K562 (cell line): ENCODE data around the gene PRKAG1. TPM values are rescaled to one million over a fixed set of nuclear protein-coding genes. Genes with fewer than 3 reads are reported as not detected.

Experiments used
- ASH1L ChIP-seq: fragments of 450-650 bp; IDR thresholded peaks from 2 replicates; pipeline ENCODE4 v1.6.1; 2018; ENCODE audit warnings: borderline replicate concordance, mild to moderate bottlenecking, low read depth; ENCODE audit not compliant: partially characterized antibody
- ETV6 ChIP-seq, 3 experiments: fragments of 150-350 bp in 1 of 3; sonication (generic) in 1 of 3; formaldehyde crosslinking in 1 of 3; IDR thresholded peaks; 2 replicates each; pipeline versions ENCODE4 v1.6.1 to v1.8.0; 2014 to 2022; ENCODE audit warnings: borderline replicate concordance in 2 of 3, low read depth in 2 of 3, antibody characterized with exemption in 1 of 3, low read length in 1 of 3, mild to moderate bottlenecking in 1 of 3, missing genetic modification reagents in 1 of 3
- FOXA3 ChIP-seq, 2 experiments: fragments of 450-650 bp in 1 of 2; sonication (generic) in 1 of 2; formaldehyde crosslinking; IDR thresholded peaks in 1 of 2; conservative IDR thresholded peaks in 1 of 2; 2 replicates each; pipeline versions ENCODE4 v1.4.0 to v1.8.0; 2020 to 2022; ENCODE audit warnings: mild to moderate bottlenecking in 2 of 2, missing genetic modification reagents in 1 of 2
- MBD2 ChIP-seq: sonication (generic); IDR thresholded peaks from 2 replicates; pipeline ENCODE4 v1.6.1; 2016; ENCODE audit warnings: low read depth, borderline replicate concordance
- NFYB ChIP-seq: IDR thresholded peaks from 2 replicates; pipeline ENCODE4 v1.6.1; 2011; ENCODE audit warnings: mild to moderate bottlenecking, moderate library complexity; ENCODE audit not compliant: insufficient read length; ENCODE audit errors: extremely low read depth
- PHF20 ChIP-seq: fragments of 450-650 bp; IDR thresholded peaks from 2 replicates; pipeline ENCODE4 v1.6.1; 2018; ENCODE audit not compliant: partially characterized antibody
- TOE1 ChIP-seq, 2 experiments: fragments of 450-650 bp in 1 of 2; sonication (generic) in 1 of 2; formaldehyde crosslinking in 1 of 2; IDR thresholded peaks; 2 replicates each; pipeline versions ENCODE4 v1.7.1 to v1.8.0; 2016 to 2022; ENCODE audit warnings: borderline replicate concordance in 2 of 2, mild to moderate bottlenecking in 2 of 2, antibody characterized with exemption in 1 of 2, inconsistent platforms in 1 of 2, low read depth in 1 of 2, missing genetic modification reagents in 1 of 2, moderate library complexity in 1 of 2
- ZNF408 ChIP-seq: fragments of 250-450 bp; sonication (Bioruptor Pico); IDR thresholded peaks from 2 replicates; pipeline ENCODE4 v1.4.0; 2020; ENCODE audit warnings: low read depth, mild to moderate bottlenecking, moderate library complexity
- ZNF695 ChIP-seq: fragments of 450-650 bp; formaldehyde crosslinking; IDR thresholded peaks from 2 replicates; pipeline ENCODE4 v1.4.0; 2020; ENCODE audit warnings: mild to moderate bottlenecking, moderate library complexity
- ZNF717 ChIP-seq: fragments of 250-450 bp; sonication (Bioruptor Pico); IDR thresholded peaks from 2 replicates; pipeline ENCODE4 v1.5.0; 2021
- polyA plus RNA-seq, 8 experiments: library from polyadenylated mRNA; depleted of rRNA in 4 of 8; stranded (reverse) in 5 of 8; unstranded in 3 of 8; fragments of >200 nt; fragmentation: Nextera tagmentation in 2 of 8; fragmentation: Illumina TruSeq in 1 of 8; extraction: Ambion mirVana in 2 of 8; extraction: Trizol in 1 of 8; gene quantifications; 2 replicates each; pipeline versions ENCODE4 v1.2.1 to v1.2.3, GENCODE V29; 2011 to 2014; ENCODE audit warnings: inconsistent platforms in 1 of 8, missing spikeins in 1 of 8
- total RNA-seq, 7 experiments: library from RNA; depleted of rRNA in 6 of 7; stranded (reverse); fragments of >200 nt in 6 of 7; fragmentation: Illumina TruSeq in 2 of 7; extraction: Trizol in 2 of 7; gene quantifications; 2 replicates each; pipeline versions ENCODE4 v1.2.1 to v1.2.3, GENCODE V29; 2011 to 2021; ENCODE audit warnings: low replicate concordance in 1 of 7
- TF ChIP-seq, protein P1 (sequence below): sonication (generic); formaldehyde crosslinking; IDR thresholded peaks from 2 replicates; pipeline ENCODE4 v1.8.1; 2023; ENCODE audit warnings: mild to moderate bottlenecking, missing genetic modification reagents
- TF ChIP-seq, protein P2 (sequence below): IDR thresholded peaks from 2 replicates; pipeline ENCODE4 v1.6.1; 2012; ENCODE audit warnings: low read depth, low read length, improper control_type of control experiment, borderline replicate concordance
- TF ChIP-seq, protein P3 (sequence below), 2 experiments: fragments of 450-650 bp; conservative IDR thresholded peaks; 2 replicates each; pipeline ENCODE4 v1.6.1; 2017; ENCODE audit warnings: mild to moderate bottlenecking in 2 of 2, moderate library complexity in 2 of 2
- TF ChIP-seq, protein P4 (sequence below): fragments of 450-650 bp; formaldehyde crosslinking; IDR thresholded peaks from 2 replicates; pipeline ENCODE4 v1.4.0; 2020; ENCODE audit warnings: mild to moderate bottlenecking, moderate library complexity

Gene PRKAG1
- total and polyA plus RNA-seq, 9 of the 15 experiments (the other 6 are each of a cell fraction or from before 2014, with no cell fraction given), result 51.1 to 126 (median 79.1) TPM

DNA sequence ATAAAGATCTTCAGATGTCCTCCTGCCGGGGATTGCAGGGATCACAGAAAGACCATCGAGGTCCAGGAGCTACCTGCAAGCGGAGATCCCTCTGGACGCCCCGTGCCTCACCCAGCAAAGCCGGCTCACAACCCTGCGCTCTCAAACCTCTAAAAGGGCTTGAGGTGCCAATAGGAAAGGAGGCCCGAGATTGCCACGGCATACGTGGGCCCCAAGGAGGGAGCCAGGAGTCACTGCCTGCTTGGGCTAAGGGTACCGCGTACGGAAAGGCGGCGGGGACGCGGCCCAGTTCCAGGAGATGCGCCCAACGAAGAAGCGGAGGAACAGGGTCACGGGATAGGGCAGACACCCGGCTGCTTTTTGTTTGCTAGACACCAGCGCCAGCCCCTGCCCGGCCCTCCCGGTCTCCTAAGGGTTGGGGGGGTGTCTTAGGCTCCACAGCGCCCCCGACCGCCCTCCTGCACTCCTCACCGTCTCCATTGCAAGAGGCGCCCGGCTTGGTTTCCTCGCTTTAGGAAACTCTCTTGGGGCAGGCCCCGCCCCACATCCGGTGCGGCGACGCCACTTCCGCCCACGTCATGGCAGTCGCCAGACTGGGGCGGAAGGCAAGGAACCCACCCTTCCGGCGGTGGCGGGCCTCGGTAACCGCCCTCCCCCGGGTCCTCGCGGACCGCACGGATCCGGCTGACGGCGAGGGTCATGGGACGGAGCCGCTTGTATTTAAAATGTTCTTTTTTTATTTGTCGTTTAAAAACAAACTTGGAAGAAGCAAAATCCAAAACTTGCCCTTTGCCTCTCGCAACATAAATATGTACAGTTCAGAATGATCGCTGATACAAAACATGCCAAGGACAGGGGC, at the start of gene PRKAG1 (continued):
- TF ChIP-seq ETV6 (IDR thresholded peaks at IDR 0.05; ENCODE audit: borderline replicate concordance in 1 of 2, low read depth in 2 of 2, low read length in 1 of 2), result no peak
- no peak for TF ChIP-seq ETV6 (CRISPR knock-in tag; IDR thresholded peaks at IDR 0.05; ENCODE audit: borderline replicate concordance)
- TF ChIP-seq ZNF408, result no peak
- TF ChIP-seq, protein P1, sequence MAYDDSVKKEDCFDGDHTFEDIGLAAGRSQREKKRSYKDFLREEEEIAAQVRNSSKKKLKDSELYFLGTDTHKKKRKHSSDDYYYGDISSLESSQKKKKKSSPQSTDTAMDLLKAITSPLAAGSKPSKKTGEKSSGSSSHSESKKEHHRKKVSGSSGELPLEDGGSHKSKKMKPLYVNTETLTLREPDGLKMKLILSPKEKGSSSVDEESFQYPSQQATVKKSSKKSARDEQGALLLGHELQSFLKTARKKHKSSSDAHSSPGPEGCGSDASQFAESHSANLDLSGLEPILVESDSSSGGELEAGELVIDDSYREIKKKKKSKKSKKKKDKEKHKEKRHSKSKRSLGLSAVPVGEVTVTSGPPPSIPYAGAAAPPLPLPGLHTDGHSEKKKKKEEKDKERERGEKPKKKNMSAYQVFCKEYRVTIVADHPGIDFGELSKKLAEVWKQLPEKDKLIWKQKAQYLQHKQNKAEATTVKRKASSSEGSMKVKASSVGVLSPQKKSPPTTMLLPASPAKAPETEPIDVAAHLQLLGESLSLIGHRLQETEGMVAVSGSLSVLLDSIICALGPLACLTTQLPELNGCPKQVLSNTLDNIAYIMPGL, result no peak
- no peak for TF ChIP-seq ASH1L
- TF ChIP-seq NFYB, result no peak
- peak; percentile 41 for TF ChIP-seq PHF20
- TF ChIP-seq FOXA3 (CRISPR knock-in tag; conservative IDR thresholded peaks at IDR 0.05 in 1 of 2, IDR thresholded peaks at IDR 0.05 in 1 of 2), result no peak
- no peak for TF ChIP-seq ZNF717 (CRISPR knock-in tag)
- TF ChIP-seq, protein P2, sequence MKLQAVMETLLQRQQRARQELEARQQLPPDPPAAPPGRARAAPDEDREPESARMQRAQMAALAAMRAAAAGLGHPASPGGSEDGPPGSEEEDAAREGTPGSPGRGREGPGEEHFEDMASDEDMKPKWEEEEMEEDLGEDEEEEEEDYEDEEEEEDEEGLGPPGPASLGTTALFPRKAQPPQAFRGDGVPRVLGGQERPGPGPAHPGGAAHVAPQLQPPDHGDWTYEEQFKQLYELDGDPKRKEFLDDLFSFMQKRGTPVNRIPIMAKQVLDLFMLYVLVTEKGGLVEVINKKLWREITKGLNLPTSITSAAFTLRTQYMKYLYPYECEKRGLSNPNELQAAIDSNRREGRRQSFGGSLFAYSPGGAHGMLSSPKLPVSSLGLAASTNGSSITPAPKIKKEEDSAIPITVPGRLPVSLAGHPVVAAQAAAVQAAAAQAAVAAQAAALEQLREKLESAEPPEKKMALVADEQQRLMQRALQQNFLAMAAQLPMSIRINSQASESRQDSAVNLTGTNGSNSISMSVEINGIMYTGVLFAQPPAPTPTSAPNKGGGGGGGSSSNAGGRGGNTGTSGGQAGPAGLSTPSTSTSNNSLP, result 0 out of 2 replicates have a peak, but pooled peaks have one; percentile 28
- 0 out of 2 replicates have a peak, but pooled peaks have one; percentile 2 for TF ChIP-seq ZNF695 (CRISPR knock-in tag)
- TF ChIP-seq MBD2, result peak; percentile 59; the same call in 1 of the 2 replicates
- TF ChIP-seq, protein P3, sequence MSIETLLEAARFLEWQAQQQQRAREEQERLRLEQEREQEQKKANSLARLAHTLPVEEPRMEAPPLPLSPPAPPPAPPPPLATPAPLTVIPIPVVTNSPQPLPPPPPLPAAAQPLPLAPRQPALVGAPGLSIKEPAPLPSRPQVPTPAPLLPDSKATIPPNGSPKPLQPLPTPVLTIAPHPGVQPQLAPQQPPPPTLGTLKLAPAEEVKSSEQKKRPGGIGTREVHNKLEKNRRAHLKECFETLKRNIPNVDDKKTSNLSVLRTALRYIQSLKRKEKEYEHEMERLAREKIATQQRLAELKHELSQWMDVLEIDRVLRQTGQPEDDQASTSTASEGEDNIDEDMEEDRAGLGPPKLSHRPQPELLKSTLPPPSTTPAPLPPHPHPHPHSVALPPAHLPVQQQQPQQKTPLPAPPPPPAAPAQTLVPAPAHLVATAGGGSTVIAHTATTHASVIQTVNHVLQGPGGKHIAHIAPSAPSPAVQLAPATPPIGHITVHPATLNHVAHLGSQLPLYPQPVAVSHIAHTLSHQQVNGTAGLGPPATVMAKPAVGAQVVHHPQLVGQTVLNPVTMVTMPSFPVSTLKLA (conservative IDR thresholded peaks at IDR 0.05), result peak; percentile 37 to 71; a peak in 3 of 4 replicates
- no peak for TF ChIP-seq TOE1 (IDR thresholded peaks at IDR 0.05; ENCODE audit: borderline replicate concordance)
- 0 out of 2 replicates have a peak, but pooled peaks have one; percentile 63 for TF ChIP-seq TOE1 (CRISPR knock-in tag; IDR thresholded peaks at IDR 0.05; ENCODE audit: borderline replicate concordance, low read depth)
- TF ChIP-seq, protein P4, sequence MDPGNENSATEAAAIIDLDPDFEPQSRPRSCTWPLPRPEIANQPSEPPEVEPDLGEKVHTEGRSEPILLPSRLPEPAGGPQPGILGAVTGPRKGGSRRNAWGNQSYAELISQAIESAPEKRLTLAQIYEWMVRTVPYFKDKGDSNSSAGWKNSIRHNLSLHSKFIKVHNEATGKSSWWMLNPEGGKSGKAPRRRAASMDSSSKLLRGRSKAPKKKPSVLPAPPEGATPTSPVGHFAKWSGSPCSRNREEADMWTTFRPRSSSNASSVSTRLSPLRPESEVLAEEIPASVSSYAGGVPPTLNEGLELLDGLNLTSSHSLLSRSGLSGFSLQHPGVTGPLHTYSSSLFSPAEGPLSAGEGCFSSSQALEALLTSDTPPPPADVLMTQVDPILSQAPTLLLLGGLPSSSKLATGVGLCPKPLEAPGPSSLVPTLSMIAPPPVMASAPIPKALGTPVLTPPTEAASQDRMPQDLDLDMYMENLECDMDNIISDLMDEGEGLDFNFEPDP, result no peak
